Liver (tissue), 9 donors: Measurements from ENCODE around the gene YAE1. TPM values are rescaled to one million over a fixed set of nuclear protein-coding genes. Genes with fewer than 3 reads are reported as not detected.

Experiments used
- DNase-seq: peaks from one replicate; pipeline ENCODE4 v3.0.0-alpha.2; 2017; ENCODE audit warnings: low spot score
- H3K27ac ChIP-seq, 2 donors: one replicate each; pipeline ENCODE4 v1.7.0; 2013; ENCODE audit warnings: inconsistent platforms in 2 of 2, low read length in 2 of 2, control low read depth in 1 of 2, low read depth in 1 of 2, mild to moderate bottlenecking in 1 of 2
- H3K27me3 ChIP-seq, 4 donors: one replicate each; pipeline versions ENCODE4 v1.6.1 to v1.7.0; 2013; ENCODE audit warnings: low read length in 3 of 4, inconsistent platforms in 1 of 4, mild to moderate bottlenecking in 1 of 4, moderate library complexity in 1 of 4; ENCODE audit not compliant: control insufficient read depth in 4 of 4, insufficient read depth in 4 of 4
- H3K36me3 ChIP-seq, 4 donors: one replicate each; pipeline versions ENCODE4 v1.6.1 to v1.7.0; 2013; ENCODE audit warnings: low read length in 3 of 4, mild to moderate bottlenecking in 3 of 4, low read depth in 1 of 4, moderate library complexity in 1 of 4; ENCODE audit not compliant: control insufficient read depth in 4 of 4, insufficient read depth in 3 of 4
- H3K4me1 ChIP-seq, 4 donors: one replicate each; pipeline versions ENCODE4 v1.6.1 to v1.7.0; 2013; ENCODE audit warnings: low read length in 3 of 4, mild to moderate bottlenecking in 3 of 4, moderate library complexity in 1 of 4; ENCODE audit not compliant: control insufficient read depth in 4 of 4, insufficient read depth in 4 of 4
- H3K4me3 ChIP-seq, 3 donors: one replicate each; pipeline versions ENCODE4 v1.6.1 to v1.7.0; 2013; ENCODE audit warnings: low read length in 3 of 3, control low read depth in 1 of 3, low read depth in 1 of 3, mild to moderate bottlenecking in 1 of 3
- H3K9ac ChIP-seq, 2 donors: one replicate each; pipeline ENCODE4 v1.7.0; 2013; ENCODE audit warnings: low read length in 2 of 2, mild to moderate bottlenecking in 2 of 2, moderate library complexity in 2 of 2, control low read depth in 1 of 2, low read depth in 1 of 2
- H3K9me3 ChIP-seq, 4 donors: one replicate each; pipeline versions ENCODE4 v1.6.1 to v1.7.0; 2013; ENCODE audit warnings: low read length in 3 of 4; ENCODE audit not compliant: control insufficient read depth in 4 of 4
- FOXA2 ChIP-seq: IDR thresholded peaks from 2 replicates; pipeline ENCODE4 v1.6.1; 2016; ENCODE audit warnings: antibody characterized with exemption
- HNF4A ChIP-seq, 2 donors: conservative IDR thresholded peaks; 2 replicates each; pipeline ENCODE4 v1.6.1; 2016; ENCODE audit warnings: antibody characterized with exemption in 2 of 2, mild to moderate bottlenecking in 2 of 2
- HNF4G ChIP-seq: IDR thresholded peaks from 2 replicates; pipeline ENCODE4 v1.6.1; 2016; ENCODE audit warnings: antibody characterized with exemption
- JUND ChIP-seq, 2 donors: IDR thresholded peaks; 2 replicates each; pipeline ENCODE4 v1.6.1; 2016; ENCODE audit warnings: antibody characterized with exemption in 2 of 2
- RAD21 ChIP-seq, 2 donors: IDR thresholded peaks; 2 replicates each; pipeline ENCODE4 v1.6.1; 2016; ENCODE audit warnings: antibody characterized with exemption in 2 of 2, mild to moderate bottlenecking in 2 of 2
- RXRA ChIP-seq, 2 donors: IDR thresholded peaks; 2 replicates each; pipeline ENCODE4 v1.6.1; 2017 to 2018; ENCODE audit warnings: antibody characterized with exemption in 2 of 2, mild to moderate bottlenecking in 1 of 2
- TAF1 ChIP-seq: conservative IDR thresholded peaks from 2 replicates; pipeline ENCODE4 v1.6.1; 2016; ENCODE audit warnings: antibody characterized with exemption, mild to moderate bottlenecking
- WGBS: extraction: QIAGEN DNeasy Blood & Tissue Kit; methylation state at CpG from one replicate; pipeline ENCODE4 v1.1.7; 2013; 5-methylcytosine and 5-hydroxymethylcytosine counted together
- polyA plus RNA-seq, 2 donors: library from polyadenylated mRNA; stranded (reverse) in 1 of 2; unstranded in 1 of 2; fragments of 200-250 nt in 1 of 2; fragments of >200 nt in 1 of 2; fragmentation: Nextera tagmentation in 1 of 2; extraction: Ambion mirVana in 1 of 2; gene quantifications; one replicate each; pipeline versions ENCODE4 v1.2.1 to v1.2.3, GENCODE V29; 2013 to 2015
- total RNA-seq, 2 donors: library from RNA; depleted of rRNA; stranded (reverse); fragments of >200 nt; gene quantifications; one replicate each; pipeline ENCODE4 v1.2.3, GENCODE V29; 2014
- TF ChIP-seq, protein P1 (sequence below): IDR thresholded peaks from 2 replicates; pipeline ENCODE4 v1.6.1; 2016; ENCODE audit warnings: antibody characterized with exemption
- TF ChIP-seq, protein P2 (sequence below): IDR thresholded peaks from 2 replicates; pipeline ENCODE4 v1.6.1; 2016; ENCODE audit warnings: antibody characterized with exemption
- TF ChIP-seq, protein P3 (sequence below): IDR thresholded peaks from 2 replicates; pipeline ENCODE4 v1.6.1; 2016; ENCODE audit warnings: antibody characterized with exemption, mild to moderate bottlenecking
- TF ChIP-seq, protein P4 (sequence below): fragments of 150-350 bp; IDR thresholded peaks from 2 replicates; pipeline ENCODE4 v1.5.1; 2017; ENCODE audit warnings: improper control_type of control experiment, low read depth, low read length; ENCODE audit not compliant: missing input control
- donor health status: healthy.
- donor health status: healthy.
- donor health status: healthy.
- donor health status: healthy.
- donor health status: healthy.

YAE1 gene
- total and polyA plus RNA-seq, 4 donors, result 6.7 to 12.0 (median 9.9) TPM

DNA sequence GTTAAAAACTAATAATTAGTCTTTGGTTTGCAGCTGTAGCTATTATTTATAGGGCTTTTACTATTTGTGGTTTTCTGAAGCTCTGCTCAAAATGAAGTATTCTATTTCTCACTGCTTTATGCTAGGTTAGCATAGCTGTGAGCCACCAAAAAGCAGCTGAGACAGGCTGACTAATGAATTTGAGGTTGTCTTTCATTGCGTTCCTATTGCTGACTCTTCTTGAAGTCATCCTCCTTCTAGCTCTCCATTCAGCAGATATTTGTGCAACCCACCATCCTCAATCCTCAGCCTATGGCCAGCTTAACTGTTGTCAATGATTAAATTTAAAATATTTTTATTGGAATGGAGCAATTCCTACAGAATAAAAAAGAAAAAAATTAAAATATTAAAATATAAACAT is 55.1 kb downstream of the YAE1 start:
- WGBS, result 84% methylated on average over 1 of the region's 1 CpG
- no peaks in the 10 kb centered on the region for H3K36me3 ChIP-seq
- no peak for DNase-seq
- H3K9ac ChIP-seq, result no peak overlapping the region
- H3K9me3 ChIP-seq, result no peaks in the 10 kb centered on the region
- H3K4me3 ChIP-seq, result no peak overlapping the region
- no peak overlapping the region for H3K27ac ChIP-seq
- no peaks in the 10 kb centered on the region for H3K27me3 ChIP-seq
- peaks cover 5 to 23% (median 14%) of the 10 kb centered on the region in 4 donors for H3K4me1 ChIP-seq
- TF ChIP-seq RXRA (IDR thresholded peaks at IDR 0.05) (no peak), TAF1 (no peak), HNF4G (no peak), HNF4A (conservative IDR thresholded peaks at IDR 0.05) (no peak), FOXA2 (no peak)
- TF ChIP-seq, protein P1, sequence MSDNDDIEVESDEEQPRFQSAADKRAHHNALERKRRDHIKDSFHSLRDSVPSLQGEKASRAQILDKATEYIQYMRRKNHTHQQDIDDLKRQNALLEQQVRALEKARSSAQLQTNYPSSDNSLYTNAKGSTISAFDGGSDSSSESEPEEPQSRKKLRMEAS, result no peak
- TF ChIP-seq, protein P2, sequence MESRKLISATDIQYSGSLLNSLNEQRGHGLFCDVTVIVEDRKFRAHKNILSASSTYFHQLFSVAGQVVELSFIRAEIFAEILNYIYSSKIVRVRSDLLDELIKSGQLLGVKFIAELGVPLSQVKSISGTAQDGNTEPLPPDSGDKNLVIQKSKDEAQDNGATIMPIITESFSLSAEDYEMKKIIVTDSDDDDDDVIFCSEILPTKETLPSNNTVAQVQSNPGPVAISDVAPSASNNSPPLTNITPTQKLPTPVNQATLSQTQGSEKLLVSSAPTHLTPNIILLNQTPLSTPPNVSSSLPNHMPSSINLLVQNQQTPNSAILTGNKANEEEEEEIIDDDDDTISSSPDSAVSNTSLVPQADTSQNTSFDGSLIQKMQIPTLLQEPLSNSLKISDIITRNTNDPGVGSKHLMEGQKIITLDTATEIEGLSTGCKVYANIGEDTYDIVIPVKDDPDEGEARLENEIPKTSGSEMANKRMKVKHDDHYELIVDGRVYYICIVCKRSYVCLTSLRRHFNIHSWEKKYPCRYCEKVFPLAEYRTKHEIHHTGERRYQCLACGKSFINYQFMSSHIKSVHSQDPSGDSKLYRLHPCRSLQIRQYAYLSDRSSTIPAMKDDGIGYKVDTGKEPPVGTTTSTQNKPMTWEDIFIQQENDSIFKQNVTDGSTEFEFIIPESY, result no peak
- TF ChIP-seq, protein P3, sequence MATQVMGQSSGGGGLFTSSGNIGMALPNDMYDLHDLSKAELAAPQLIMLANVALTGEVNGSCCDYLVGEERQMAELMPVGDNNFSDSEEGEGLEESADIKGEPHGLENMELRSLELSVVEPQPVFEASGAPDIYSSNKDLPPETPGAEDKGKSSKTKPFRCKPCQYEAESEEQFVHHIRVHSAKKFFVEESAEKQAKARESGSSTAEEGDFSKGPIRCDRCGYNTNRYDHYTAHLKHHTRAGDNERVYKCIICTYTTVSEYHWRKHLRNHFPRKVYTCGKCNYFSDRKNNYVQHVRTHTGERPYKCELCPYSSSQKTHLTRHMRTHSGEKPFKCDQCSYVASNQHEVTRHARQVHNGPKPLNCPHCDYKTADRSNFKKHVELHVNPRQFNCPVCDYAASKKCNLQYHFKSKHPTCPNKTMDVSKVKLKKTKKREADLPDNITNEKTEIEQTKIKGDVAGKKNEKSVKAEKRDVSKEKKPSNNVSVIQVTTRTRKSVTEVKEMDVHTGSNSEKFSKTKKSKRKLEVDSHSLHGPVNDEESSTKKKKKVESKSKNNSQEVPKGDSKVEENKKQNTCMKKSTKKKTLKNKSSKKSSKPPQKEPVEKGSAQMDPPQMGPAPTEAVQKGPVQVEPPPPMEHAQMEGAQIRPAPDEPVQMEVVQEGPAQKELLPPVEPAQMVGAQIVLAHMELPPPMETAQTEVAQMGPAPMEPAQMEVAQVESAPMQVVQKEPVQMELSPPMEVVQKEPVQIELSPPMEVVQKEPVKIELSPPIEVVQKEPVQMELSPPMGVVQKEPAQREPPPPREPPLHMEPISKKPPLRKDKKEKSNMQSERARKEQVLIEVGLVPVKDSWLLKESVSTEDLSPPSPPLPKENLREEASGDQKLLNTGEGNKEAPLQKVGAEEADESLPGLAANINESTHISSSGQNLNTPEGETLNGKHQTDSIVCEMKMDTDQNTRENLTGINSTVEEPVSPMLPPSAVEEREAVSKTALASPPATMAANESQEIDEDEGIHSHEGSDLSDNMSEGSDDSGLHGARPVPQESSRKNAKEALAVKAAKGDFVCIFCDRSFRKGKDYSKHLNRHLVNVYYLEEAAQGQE, result no peak

DNA sequence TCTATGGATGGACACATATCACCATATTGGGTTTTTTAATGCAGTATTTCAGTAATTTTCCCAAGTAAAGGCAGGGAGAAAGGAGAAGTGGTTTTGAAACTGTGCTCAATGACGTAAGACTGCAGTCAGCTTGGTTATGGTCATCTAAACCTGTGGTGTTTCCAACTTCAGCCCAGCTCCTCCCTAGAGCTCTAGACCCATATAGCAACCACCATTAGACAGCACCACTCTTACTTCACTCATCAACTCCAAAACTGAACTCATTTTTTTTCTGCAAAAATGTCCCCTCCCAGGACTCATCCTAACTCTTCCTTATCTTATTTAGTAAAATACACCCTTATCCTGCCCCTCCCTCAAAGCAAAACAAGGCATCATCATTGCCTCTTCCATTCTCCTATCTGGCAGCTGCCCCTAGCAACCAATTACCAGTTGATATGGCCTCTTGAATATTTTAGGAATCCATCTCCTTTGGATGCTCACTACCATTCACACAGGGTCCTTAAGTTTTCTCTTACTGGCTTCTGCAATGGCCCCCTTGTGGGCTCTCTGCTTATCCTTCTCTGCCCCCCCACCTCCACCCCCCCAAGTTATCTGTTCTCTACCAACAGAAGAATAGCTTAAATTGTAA is 55.7 kb downstream of the YAE1 start:
- no peak for DNase-seq

More for the DNA sequence above, 55.7 kb downstream of the YAE1 start:
- H3K9me3 ChIP-seq, result no peaks in the 10 kb centered on the region
- no peaks in the 10 kb centered on the region for H3K36me3 ChIP-seq
- peaks cover 6 to 23% (median 15%) of the 10 kb centered on the region in 4 donors for H3K4me1 ChIP-seq
- H3K27ac ChIP-seq, result no peak overlapping the region
- no peaks in the 10 kb centered on the region for H3K27me3 ChIP-seq
- no peak overlapping the region for H3K9ac ChIP-seq
- H3K4me3 ChIP-seq, result peak overlapping the region in 1 of 3 donors; percentile 98
- TF ChIP-seq, protein P1, result no peak
- TF ChIP-seq RAD21 (IDR thresholded peaks at IDR 0.05) (no peak), TAF1 (no peak), FOXA2 (no peak), JUND (IDR thresholded peaks at IDR 0.05) (no peak)
- TF ChIP-seq, protein P4, sequence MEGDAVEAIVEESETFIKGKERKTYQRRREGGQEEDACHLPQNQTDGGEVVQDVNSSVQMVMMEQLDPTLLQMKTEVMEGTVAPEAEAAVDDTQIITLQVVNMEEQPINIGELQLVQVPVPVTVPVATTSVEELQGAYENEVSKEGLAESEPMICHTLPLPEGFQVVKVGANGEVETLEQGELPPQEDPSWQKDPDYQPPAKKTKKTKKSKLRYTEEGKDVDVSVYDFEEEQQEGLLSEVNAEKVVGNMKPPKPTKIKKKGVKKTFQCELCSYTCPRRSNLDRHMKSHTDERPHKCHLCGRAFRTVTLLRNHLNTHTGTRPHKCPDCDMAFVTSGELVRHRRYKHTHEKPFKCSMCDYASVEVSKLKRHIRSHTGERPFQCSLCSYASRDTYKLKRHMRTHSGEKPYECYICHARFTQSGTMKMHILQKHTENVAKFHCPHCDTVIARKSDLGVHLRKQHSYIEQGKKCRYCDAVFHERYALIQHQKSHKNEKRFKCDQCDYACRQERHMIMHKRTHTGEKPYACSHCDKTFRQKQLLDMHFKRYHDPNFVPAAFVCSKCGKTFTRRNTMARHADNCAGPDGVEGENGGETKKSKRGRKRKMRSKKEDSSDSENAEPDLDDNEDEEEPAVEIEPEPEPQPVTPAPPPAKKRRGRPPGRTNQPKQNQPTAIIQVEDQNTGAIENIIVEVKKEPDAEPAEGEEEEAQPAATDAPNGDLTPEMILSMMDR, result no peak
- WGBS, result 91% methylated on average over 1 of the region's 1 CpG

Other genes starting within 250 kb of the YAE1 start
- 1 to 10 TPM; 5.7 to 8.3 TPM for gene RALA, start 57.2 kb downstream of the YAE1 start, total RNA-seq
- 10 to 100 TPM; 10.1 to 18.8 TPM for gene RALA, start 57.2 kb downstream of the YAE1 start, polyA plus RNA-seq